HEK293T (cell line): ENCODE measurements around the gene PLD1.
"Not testable (repeated sequence)": the region's sequence is repeated elsewhere in the genome, so short reads cannot be mapped to it uniquely, and the experiment has no call there.

Source experiments
- CTCF ChIA-PET: fragments of 350-600 bp; formaldehyde crosslinking; extraction: SDS; loops from one replicate; lab custom pipeline; 2021; ENCODE audit warnings: antibody characterized with exemption, inconsistent platforms; lab: Yijun Ruan, JAX
- POLR2A ChIA-PET: fragments of 350-600 bp; formaldehyde crosslinking; extraction: SDS; loops from one replicate; lab custom pipeline; 2020; ENCODE audit warnings: antibody characterized with exemption, inconsistent platforms; lab: Yijun Ruan, JAX
- DNase-seq: peaks from one replicate; pipeline ENCODE4 v3.0.0; 2012; ENCODE audit warnings: mixed read lengths; ENCODE audit errors: extremely low spot score
- ARNT ChIP-seq: fragments of 450-650 bp; IDR thresholded peaks from 2 replicates; pipeline ENCODE4 v1.6.1; 2017; ENCODE audit warnings: mild to moderate bottlenecking
- BHLHE40 ChIP-seq: fragments of 450-650 bp; IDR thresholded peaks from 2 replicates; pipeline ENCODE4 v1.6.1; 2016; ENCODE audit warnings: mild to moderate bottlenecking, moderate library complexity, borderline replicate concordance
- CTBP1 ChIP-seq: fragments of 450-650 bp; IDR thresholded peaks from 2 replicates; pipeline ENCODE4 v1.6.1; 2016; ENCODE audit warnings: borderline replicate concordance
- ELF4 ChIP-seq: fragments of 450-650 bp; IDR thresholded peaks from 2 replicates; pipeline ENCODE4 v1.6.1; 2017; ENCODE audit warnings: antibody characterized with exemption
- FOXA1 ChIP-seq: fragments of 450-650 bp; IDR thresholded peaks from 2 replicates; pipeline ENCODE4 v1.6.1; 2016; ENCODE audit warnings: mild to moderate bottlenecking
- FOXK2 ChIP-seq: fragments of 450-650 bp; IDR thresholded peaks from 2 replicates; pipeline ENCODE4 v1.6.1; 2016; ENCODE audit warnings: mild to moderate bottlenecking
- FOXM1 ChIP-seq: fragments of 450-650 bp; IDR thresholded peaks from 2 replicates; pipeline ENCODE4 v1.6.1; 2017; ENCODE audit warnings: mild to moderate bottlenecking, borderline replicate concordance
- HDGF ChIP-seq: fragments of 450-650 bp; IDR thresholded peaks from 2 replicates; pipeline ENCODE4 v1.6.1; 2017; ENCODE audit warnings: antibody characterized with exemption, borderline replicate concordance
- L3MBTL2 ChIP-seq: fragments of 450-650 bp; conservative IDR thresholded peaks from 2 replicates; pipeline ENCODE4 v1.6.1; 2016; ENCODE audit warnings: mild to moderate bottlenecking
- LEF1 ChIP-seq: fragments of 450-650 bp; IDR thresholded peaks from 2 replicates; pipeline ENCODE4 v1.6.1; 2017; ENCODE audit warnings: mild to moderate bottlenecking, borderline replicate concordance
- NFRKB ChIP-seq: fragments of 450-650 bp; IDR thresholded peaks from 2 replicates; pipeline ENCODE4 v1.6.1; 2016; ENCODE audit warnings: mild to moderate bottlenecking, moderate library complexity
- SP1 ChIP-seq: fragments of 450-650 bp; IDR thresholded peaks from 2 replicates; pipeline ENCODE4 v1.6.1; 2017
- SUZ12 ChIP-seq: fragments of 450-650 bp; IDR thresholded peaks from 2 replicates; pipeline ENCODE4 v1.6.1; 2016; ENCODE audit warnings: mild to moderate bottlenecking
- TARDBP ChIP-seq: fragments of 450-650 bp; IDR thresholded peaks from 2 replicates; pipeline ENCODE4 v1.6.1; 2016
- ZNF384 ChIP-seq: fragments of 450-650 bp; IDR thresholded peaks from 2 replicates; pipeline ENCODE4 v1.6.1; 2016
- TF ChIP-seq, protein P1 (sequence below): fragments of 450-650 bp; IDR thresholded peaks from 2 replicates; pipeline ENCODE4 v1.6.1; 2016

PLD1 gene

GRCh38 chr3:171564748-171565480 lies 245.4 kb downstream of the PLD1 start:
- ChIA-PET CTCF (interaction anchor here (1.6 kb wide), 1 partner anchor 603 kb away, joined by 5 read pairs; no protein-coding TSS in a partner anchor), POLR2A (no interaction called here)
- no peak for TF ChIP-seq FOXA1
- no peak for TF ChIP-seq ZNF384
- no peak for TF ChIP-seq FOXK2
- TF ChIP-seq NFRKB, result no peak
- no peak for TF ChIP-seq SP1
- TF ChIP-seq LEF1, result no peak
- no peak for TF ChIP-seq SUZ12
- no peak for DNase-seq

- CTCF ChIA-PET, result no interaction called here
- TF ChIP-seq BHLHE40, result no peak
- TF ChIP-seq ZNF384, result no peak
- no peak for TF ChIP-seq ARNT
- TF ChIP-seq SP1, result no peak
- no peak for TF ChIP-seq ELF4
- no peak for TF ChIP-seq FOXM1
- no peak for TF ChIP-seq FOXK2
- POLR2A ChIA-PET, result no interaction called here
- no peak for DNase-seq
Measured at GRCh38 chr3:171563298-171563697, 247.0 kb downstream of the PLD1 start.

DNA sequence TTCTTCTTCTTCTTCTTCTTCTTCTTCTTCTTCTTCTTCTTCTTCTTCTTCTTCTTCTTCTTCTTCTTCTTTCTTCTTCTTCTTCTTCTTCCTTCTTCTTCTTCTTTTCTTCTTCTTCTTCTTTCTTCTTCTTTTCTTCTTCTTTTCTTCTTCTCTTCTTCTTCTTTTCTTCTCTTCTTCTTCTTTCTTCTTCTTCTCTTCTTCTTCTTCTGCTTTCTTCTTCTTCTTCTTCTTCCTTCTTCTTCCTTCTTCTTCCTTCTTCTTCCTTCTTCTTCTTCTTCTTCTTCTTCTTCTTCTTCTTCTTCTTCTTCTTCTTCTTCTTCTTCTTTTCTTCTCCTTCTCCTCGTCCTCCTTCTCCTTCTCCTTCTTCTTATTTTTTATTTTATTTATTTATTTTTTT lies 247.8 kb downstream of the PLD1 start:
- DNase-seq, POLR2A ChIA-PET, CTCF ChIA-PET: not testable (repeated sequence)

DNA sequence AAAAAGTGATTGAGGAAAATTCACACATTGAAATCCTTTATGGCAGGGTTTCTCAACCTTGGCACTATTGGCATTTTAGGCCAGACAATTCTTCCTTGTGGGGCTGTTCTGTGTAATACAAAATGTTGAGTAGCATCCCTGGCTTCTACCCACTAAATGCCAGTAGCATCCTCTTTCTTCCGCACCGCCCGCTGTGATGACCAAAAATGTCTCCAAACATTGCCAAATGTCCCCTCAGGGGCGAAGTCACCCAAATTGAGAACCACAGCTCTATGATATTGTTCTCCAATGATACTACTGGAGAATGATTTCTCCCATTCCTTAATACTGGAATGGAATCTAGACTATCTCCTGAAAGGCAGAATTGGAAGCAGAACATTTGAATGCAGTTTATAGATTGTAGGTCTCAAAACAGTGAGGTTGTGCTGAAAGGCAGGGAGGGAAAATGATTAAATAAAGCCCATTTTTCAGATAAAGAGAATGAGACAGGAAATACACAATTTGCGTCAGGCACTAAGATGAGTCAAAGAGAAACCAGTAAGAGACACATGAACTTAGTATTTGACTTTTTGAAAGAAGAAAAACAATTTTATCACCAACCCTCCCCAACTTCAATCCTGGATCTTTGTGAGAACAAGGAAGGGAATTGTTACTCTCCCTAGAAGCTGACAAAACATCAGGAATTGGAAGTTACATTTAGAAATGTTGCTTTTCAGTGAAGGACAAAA lies 248.5 kb downstream of the PLD1 start:
- no peak for DNase-seq
- CTCF ChIA-PET, result no interaction called here
- TF ChIP-seq BHLHE40 (no peak), FOXK2 (no peak), CTBP1 (no peak), SP1 (no peak), ELF4 (no peak), SUZ12 (no peak), ARNT (no peak), FOXM1 (no peak), TARDBP (no peak), FOXA1 (no peak), HDGF (no peak), ZNF384 (no peak), L3MBTL2 (no peak), LEF1 (no peak), NFRKB (no peak)
- TF ChIP-seq, protein P1, sequence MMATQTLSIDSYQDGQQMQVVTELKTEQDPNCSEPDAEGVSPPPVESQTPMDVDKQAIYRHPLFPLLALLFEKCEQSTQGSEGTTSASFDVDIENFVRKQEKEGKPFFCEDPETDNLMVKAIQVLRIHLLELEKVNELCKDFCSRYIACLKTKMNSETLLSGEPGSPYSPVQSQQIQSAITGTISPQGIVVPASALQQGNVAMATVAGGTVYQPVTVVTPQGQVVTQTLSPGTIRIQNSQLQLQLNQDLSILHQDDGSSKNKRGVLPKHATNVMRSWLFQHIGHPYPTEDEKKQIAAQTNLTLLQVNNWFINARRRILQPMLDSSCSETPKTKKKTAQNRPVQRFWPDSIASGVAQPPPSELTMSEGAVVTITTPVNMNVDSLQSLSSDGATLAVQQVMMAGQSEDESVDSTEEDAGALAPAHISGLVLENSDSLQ, result no peak
- POLR2A ChIA-PET, result no interaction called here

GRCh38 chr3:171559586-171559985 lies 250.7 kb downstream of the PLD1 start:
- DNase-seq, result no peak
- ChIA-PET CTCF (no interaction called here), POLR2A (no interaction called here)
- TF ChIP-seq LEF1 (no peak), FOXK2 (no peak), HDGF (no peak), ARNT (no peak), SP1 (no peak), FOXA1 (no peak), CTBP1 (no peak), TARDBP (no peak), BHLHE40 (no peak), NFRKB (no peak), ZNF384 (no peak), SUZ12 (no peak), ELF4 (no peak), FOXM1 (no peak)
- TF ChIP-seq, protein P1, result no peak

DNA sequence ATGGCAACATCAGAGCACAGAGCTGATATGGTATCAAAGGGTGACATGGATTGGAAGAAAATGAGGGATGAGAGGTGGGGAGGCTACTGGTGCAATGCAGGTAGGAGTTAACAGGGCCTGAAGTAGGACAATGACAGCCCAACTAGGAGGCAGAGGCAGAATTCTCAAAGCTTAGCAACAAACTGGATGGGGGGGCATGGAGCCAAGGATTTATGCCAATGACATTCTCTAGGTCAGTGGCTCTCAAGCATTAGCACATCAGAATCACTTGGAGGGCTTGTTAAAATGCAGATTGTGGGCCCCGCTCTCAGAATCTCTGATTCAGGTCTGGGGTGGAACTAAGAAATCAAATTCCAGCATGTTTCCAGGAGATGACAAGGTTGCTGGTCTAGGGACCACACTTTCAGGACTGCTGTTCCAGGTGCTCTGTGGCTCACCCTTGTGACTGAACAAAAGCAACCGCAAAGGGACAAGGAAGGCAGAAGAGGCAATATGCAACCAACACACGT lies 252.0 kb downstream of the PLD1 start:
- ChIA-PET POLR2A (no interaction called here), CTCF (no interaction called here)
- DNase-seq, result no peak
- TF ChIP-seq CTBP1, result no peak
- no peak for TF ChIP-seq SP1
- TF ChIP-seq L3MBTL2, result no peak
- no peak for TF ChIP-seq FOXM1
- TF ChIP-seq HDGF, result no peak
- no peak for TF ChIP-seq FOXA1
- TF ChIP-seq TARDBP, result no peak
- TF ChIP-seq FOXK2, result no peak
- TF ChIP-seq SUZ12, result no peak
- TF ChIP-seq ARNT, result no peak
- TF ChIP-seq ZNF384, result no peak
- no peak for TF ChIP-seq NFRKB
- TF ChIP-seq LEF1, result no peak
- TF ChIP-seq BHLHE40, result no peak
- TF ChIP-seq ELF4, result no peak
- TF ChIP-seq, protein P1, result no peak
